Measurements from ENCODE around the gene HTR4.

The HTR4 gene

DNA sequence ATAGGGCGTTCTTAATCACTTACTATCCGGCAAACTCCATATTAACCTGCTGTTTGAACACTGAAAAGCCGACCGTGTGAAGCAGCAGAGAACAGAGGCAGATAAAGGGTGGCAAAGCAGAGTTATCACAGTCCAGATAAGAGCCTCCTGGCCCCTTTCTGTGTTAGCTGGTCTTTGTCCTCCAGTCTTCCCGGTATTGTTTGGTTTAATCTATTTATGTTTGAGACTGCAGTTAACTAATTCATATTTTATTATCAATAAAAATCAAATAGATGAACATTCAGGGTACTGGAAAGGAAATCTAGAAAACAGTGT is 6.0 kb upstream of the HTR4 start:
- DNase-seq, result no peak

DNA sequence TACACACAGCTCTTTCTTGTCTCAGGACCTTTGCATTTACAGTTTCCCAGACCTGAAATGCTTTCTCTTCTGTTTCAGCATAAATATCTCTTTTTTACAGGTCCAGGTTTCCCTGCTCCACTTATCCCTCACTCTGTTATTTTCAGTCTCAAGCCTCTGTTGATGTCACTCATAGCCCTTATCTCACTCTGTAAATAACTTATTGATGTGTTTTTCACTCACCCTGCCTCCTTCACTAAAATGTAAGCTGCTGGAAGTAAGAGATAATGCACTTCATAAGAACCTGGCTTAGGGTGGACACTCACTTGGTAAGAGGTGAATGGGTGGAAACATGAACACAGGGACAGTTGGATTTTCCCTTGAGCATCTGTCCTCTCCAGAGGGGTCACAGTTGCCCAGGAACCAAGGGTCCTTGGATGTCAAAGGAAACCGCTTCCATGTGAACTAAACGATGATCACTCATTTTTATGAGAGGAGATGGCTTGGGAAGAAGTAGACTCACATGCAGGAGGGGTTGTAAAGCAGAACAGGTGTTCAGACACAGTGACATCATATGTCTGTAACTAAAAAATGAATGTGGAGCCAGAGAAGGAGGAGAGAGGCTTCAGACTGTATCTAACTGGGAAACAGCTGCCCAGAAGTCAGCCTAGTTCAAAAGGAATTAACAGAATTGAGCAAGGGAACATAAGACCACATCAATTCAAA is 5.5 kb upstream of the HTR4 start:
- no peak for DNase-seq

DNA sequence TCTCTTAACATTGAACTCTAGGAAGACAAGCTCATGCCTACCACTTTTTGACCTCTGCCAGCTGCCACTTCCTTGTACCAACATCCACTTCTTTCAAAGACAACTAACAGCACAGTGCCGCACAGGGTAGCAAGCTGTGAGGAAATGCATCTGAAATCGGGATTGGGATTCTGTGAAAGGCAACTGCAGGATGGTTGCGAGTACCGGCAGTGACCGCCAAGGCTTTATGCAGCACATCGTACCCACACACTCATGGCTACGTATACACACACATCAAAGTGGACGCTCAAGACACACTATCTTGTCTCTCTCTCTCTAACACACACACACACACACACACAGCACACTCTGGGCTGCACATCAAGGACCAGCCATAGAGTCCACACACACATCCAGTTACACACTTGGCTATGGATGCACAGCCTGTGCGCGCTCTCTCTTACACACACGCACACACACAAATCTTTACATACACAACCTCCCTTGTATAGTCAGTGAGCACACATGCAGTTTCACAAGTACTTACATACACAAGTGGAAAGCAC is 964 bp downstream of the HTR4 start:
- no peak for DNase-seq

DNA sequence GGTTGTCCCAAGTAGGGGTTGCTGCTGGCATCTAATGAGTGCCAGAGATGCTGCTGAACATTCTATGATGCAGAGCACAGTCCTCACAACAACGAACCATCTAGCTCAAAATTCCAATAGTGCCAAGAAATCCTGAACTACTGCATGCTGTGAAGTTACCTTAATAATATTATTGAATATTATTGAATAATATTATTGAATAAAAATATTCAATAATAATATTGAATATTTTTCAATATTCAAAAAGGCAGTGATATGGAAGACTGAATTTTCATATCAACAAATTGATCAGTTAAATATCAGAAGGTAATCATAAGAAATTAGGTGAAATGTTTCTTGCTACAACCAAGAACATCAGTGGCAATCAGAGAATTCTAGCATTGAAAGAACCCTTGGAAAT is 2.8 kb downstream of the HTR4 start:
- DNase-seq, result no peak

DNA sequence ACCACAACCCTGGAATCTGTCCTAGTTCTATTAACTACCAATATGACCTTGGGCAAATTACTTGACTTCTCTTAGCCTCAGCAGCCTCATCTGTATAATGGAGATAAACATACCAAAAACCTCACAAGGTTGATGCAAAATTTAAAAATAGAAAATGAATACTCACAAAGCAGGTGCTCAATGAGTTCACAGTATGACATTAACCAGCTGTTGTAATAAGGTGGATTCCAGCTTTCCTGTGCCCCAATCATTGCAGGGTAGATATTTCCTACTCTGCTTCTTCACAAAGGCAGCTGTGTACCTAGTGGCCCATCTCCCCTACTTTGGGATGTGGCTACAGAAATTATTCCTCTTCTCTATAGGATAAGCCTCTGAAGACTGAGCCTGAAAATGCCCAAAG is 8.8 kb downstream of the HTR4 start:
- DNase-seq, result no peak

DNA sequence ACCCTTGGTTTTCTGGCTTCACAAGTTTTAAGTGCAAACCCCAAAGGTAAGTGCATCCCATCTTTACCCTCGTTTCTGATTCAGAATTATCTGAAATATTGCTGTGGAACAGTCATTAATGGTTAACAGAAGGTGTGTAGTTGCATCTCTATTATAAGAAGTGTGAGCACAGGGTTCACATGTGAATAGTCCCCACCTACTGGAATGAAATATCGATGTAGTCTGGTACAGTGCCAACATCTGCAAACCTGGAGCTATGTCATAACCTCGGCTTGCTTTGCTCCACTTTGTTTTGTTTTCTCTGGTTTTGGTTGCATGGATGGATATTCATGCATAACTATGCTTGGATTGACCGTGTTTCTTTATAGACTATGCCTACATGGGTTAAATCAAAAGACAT is 12.6 kb downstream of the HTR4 start:
- no peak for DNase-seq

DNA sequence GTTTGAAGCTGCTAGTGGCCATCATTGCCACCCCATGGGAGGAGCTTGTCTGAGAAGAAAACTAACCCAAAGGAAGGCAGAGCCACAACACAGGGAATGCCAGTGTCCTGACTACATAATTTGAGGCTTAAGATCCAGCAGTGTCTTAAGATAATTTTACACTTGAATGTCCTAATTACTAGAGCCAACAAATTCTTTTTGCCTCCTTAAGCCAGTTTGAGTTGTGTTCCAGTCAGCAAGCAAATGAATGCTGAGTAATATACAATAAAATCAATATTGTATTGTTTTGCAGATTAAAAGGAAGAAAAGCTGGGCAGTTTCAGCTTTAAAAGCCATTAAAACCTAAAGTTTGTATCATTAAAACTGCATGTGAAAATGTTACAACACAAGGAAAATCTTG is 13.9 kb downstream of the HTR4 start:
- DNase-seq, result no peak

DNA sequence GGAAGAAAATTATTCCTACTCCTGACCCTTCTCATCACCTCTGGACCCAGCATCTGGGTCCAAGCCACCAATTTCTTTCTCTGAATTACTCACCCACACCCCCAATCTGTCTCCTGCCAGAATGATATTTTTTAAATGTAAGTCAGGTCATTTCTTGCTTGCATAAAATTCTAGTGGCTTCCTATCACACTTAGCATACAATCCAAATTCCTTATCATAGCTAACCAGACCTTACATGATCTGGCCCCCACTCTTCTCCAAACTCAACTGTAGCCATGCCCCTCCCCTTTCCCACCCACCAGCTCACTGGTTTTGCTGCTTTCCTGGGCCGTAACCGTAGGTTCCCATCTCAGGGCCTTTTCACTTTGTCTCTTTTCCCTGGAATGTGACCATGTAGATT is 15.2 kb downstream of the HTR4 start:
- no peak for DNase-seq

DNA sequence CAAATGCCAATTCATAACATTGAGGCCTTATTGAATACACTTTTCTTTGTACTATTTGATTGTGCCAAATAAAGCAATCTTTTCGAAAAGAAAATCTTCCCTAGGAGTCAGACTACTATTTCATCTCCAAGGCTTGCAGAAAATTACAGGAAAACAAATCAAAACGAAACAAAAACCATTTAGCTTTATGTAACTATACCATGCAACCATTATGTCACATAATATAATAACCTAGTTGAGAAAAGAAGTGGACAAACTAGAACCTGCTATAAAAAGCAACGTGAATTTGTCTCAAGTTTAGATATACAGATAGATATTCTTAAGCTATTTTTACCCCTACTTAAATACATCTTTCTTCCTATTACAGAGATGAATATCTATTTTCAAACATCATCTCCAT is 18.0 kb downstream of the HTR4 start:
- DNase-seq, result no peak

DNA sequence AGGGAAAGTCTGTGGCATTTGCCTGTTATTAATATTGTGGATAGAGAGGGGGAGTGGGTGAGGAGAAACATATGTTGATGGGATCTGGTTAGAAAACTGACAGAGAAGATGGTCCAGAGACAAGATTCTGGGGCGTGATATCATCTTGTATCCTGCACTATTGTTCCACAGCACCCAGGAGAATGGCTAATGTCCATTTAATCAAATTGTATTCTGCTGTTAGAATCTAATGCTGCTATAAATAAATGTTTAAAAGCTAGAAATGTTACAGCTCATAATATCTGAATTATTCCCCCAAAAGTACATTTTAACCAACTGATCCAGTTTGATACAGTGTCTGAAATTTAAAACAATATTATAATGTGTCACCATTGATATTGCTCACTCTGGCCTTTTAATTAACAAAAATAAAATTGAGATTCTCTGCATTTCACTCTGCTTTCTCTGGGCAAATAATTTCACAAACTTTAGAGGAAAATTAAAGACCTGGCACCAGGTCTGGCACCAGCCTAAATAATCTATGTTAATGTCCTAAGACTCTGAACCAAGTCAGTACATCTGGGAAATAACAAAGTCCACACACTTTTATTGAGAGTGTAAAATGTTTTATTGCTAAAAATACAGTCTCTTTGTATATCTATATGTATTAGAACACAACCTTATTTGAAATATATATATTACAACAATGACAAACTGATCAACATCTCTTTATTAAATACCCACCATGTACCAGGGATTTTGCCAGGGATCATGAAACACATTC is 18.8 kb downstream of the HTR4 start:
- DNase-seq, result no peak

DNA sequence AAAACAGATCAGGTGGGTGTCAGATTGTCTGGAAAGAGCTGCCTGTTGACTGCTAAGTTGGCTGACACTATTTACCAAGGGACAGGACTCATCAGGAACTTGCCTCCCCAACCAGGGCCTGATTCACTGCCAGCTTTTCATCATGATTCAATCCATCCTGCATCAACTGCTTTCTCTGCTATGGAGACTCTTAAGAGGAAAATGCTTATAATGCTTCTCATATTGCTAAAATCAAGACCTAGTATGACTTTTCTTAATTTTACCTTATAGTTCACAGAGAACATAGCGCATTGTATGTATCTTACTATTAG is 21.3 kb downstream of the HTR4 start:
- no peak for DNase-seq

DNA sequence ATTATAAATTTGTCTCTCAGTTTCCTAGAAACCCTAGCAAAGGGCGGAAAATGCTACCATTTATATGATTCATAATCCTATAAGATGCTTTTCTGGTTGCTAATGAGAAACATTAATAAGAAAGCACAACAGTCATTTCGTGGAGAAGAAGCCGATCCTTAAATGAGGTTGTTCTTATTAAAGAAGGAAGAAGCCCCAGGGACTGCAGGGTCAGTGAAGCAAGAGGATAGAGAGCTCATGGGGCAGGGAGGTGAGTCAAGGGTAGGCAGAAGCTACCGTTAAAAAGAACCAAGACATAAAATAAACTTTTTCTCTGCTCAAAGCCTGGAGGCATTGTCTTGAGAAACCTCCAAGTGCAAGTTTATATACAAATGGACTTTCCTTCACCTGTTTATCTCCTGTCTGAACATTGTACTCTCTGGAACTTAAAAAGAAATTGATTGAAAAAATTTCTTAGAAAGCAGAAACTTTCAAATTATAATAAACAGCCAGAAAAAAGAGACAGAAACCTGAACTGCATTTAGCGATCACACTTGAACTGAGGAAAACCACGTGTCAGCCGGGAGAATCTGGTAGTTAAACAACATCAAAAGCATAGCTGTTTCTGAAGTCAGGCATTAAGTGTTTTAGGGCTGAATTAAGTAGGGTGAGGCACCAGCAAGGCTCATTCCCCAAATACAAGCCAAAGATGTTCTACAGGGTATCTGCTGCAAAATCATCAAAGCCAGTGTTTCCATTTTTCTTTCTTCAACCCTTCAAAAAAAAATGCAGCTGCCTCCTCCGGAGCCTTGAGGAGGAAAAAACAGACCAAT is 21.9 kb downstream of the HTR4 start:
- DNase-seq, result no peak

DNA sequence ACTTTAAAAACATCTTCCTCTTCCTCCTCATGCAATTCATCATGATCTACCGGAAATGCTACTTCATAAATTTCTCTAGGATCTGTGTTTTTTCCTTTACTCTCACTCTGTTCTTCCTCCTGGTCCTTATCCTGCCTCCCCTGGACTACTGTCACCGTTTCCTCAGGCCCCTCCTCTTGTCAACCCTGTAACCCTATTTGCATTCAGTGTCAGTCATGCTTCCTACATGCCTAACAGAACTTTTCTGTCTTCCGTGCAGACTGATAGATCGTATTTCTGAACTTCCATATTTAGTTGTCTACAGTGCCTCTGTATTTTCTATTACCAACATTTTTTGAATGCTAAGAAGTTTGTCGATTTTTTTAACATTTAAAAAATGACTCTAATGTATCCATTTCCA is 27.3 kb downstream of the HTR4 start:
- no peak for DNase-seq

DNA sequence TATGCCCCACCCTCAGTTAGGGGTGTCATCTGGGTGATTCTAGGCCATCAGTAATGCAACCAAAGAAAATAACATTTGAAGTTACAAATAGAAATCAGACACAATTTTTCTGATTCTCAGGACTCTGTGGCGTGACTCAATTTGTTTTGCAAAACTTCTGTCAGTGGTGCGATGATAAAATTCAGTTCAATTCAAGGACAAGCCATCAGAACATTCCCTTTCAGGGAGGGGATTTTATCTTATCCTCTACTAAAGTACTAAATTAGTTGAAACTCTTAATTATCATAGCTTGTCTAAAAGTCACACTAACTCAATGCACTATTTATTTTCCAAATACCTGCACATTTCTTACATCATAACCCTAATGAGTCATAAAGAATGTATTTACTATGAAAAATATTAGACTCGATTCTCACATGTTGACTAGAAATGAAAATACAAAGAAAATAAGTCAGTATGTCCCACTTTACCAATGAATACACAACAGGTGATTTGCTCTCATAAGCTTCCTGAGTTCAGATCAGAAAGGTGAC is 28.2 kb downstream of the HTR4 start:
- no peak for DNase-seq

DNA sequence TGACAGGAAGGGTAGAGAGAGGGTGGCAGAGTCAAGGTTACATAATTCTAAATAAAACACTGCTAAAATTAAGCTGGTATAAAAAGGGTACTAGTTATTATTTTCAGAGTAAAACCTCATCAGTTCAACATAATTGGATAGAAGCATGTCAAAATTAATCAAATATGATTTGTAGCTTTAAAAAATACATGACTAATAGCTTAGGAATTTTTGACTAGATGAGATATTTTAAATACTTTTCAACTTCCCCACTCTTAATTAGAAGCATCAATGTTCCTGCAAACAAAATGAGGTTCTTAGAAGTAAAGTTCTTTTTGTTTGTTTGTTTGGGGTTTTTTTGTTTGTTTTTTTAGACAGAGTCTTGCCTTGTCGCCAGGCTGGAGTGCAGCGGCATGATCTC is 29.1 kb downstream of the HTR4 start:
- no peak for DNase-seq

DNA sequence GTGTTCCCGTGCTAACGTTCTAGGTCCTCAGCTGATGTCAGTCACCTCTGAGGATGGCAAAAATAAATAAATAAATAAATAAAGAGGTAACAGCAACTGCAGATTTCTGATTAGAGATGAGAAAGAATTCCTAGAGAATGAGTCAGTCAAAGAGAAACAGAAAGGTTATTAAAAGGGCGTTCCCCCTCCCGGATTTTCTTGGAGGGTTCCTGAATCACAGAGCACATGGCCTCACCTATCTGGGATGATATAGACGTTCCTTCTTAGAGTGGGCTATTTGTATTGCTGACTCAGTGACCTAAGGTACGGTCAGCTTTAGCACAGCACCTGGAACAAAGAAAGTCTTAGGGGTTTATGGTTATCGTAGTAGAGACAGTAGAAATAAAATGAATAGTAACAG is 30.6 kb downstream of the HTR4 start:
- DNase-seq, result no peak

DNA sequence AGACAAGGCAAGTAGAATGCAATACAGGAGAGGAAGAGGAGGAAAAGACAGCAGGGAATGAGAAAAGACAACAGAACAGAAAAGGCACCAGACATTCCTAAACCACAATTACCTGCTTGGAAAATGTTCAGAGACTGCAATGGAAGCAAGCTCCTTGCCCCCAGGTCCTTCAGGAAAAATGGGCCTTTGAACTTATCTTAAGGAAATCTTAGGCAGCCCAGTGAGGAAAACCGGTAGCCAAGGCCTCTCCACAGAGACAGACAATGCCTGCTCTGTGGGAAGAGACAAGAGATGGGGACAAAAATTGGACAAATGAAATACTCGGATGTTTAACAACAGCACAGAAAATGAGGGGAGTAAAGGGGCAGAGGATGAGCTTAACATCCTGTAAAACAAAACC is 31.2 kb downstream of the HTR4 start:
- no peak for DNase-seq

DNA sequence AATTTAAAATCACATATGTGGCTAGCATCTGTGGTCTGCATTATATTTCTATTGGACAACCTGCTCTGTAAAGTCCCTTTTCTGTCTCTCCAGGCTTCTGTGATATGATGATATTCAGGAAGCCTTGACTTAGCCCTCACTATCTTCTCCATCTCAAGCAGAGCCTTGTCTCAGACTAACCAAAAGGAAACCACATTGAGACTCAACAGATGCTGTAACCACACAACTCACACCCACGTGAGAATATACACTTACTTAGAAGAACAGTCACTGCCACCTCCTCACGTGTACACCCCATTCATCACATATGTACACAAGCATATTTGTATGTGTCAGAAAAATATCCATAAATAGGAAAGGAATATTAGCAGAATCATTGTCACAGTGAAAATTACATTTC is 33.6 kb downstream of the HTR4 start:
- no peak for DNase-seq

DNA sequence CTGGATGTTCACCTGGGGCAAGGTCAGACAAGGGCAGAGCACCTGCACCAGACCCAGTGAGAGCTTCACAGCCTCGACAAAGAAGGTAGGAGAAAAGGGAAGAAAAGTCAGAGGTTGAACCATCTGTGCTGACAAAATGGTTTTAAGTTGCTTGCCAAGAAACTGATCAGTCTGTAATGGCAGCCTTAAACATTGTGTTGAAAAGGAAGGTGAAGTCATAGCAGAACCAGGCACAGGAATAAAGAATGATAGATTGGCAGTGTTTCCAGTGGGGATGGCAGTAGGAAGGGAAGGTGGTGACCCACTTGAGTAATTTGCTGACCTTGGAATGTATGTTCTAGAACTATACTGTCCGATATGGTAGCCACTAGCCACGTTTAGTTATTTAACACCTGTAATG is 34.2 kb downstream of the HTR4 start:
- DNase-seq, result no peak

DNA sequence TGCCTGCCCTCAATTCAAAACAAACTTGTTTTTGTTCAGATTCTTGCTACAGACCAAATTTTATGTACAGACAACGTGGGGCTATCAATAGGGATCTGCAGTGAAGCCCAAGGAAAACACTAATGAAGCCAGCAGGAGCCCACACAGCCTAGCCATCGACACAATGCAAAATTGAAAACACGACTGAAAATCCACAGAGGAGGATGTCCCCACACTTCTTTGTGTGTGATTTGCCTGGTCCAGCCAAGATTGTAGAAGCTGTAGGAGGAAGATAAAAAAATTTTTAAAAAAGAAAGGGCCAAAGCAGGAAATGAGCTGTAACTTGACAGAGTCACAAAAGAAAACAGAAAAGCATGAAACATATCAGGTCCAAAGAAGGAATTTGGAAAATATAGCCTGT is 34.8 kb downstream of the HTR4 start:
- DNase-seq, result no peak

DNA sequence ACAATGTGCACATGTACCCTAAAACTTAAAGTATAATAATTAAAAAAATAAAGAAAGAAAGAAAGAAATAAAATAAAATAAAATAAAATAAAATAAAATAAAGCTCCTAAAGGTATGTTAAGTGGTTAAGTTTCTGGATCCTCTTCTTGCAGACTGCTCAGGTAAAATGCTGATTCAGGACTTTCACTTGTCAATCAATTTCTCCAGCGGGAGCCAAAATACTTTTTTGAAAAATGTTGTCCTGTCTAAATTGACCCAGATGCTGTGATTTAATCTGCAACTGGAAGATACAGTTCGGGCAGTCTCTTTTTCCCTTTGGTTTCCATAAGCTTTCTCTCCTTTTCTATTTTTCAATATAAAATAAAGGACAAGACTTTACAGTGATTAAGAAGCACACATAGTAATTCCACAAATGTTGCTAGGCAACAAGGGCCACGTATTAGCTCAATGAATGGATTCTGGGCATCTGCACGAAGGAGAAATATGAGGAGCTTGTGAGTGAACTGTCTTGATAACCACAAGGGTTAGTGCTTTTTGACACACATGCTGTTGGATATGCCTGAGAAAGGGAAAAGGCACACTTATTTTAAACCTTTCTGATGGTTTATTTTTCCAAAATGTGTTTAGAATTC is 38.6 kb downstream of the HTR4 start:
- DNase-seq, result peak; percentile 1

DNA sequence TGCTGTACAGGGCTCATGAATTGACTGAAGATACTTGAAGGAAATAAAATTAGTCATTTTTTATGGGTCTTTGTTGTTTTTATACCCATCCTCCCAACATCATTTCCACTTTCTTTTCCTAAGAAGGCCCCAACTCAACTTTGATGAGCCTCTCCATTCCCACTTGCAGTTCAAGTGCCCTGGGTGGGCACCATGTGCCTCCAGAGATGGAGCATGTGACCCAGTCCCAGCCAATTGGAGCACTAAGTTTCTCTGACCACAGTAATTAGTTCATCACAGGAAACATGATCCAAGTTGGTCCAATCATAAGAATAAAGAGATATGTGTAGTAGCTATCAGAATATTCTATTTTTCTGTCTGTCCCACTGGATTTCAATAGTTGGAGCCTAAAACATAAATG is 46.9 kb downstream of the HTR4 start:
- no peak for DNase-seq

DNA sequence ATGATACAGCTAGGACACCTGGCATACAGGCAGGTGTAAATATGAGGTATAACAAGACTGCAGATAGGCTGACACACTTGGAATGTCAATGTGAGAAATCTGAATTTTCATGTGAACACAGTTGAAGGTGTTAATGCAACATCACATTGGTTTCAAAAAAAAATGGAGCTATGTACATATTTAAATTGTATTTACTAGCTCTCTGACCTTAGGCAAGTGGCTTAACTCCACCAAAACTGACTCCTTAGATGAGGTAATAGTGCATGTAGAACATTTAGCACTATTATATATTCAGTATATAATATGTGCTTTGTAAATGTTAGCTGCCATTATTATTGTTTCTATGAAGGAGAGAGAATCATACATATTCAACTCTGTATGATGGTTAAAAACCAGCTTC is 48.0 kb downstream of the HTR4 start:
- no peak for DNase-seq

Measured in NCI-H82 (cell line).